Gastroesophageal sphincter (tissue), 4 donors: ENCODE measurements around the gene RAMP2. TPM values are rescaled to one million over a fixed set of nuclear protein-coding genes. Genes with fewer than 3 reads are reported as not detected.
A peak's percentile ranks its signal among the peaks of the same experiment; 100 is the strongest.

Source experiments
- ATAC-seq: fragments of 150-250 bp; one replicate; pipeline ENCODE4 v1.9.1; 2016; ENCODE audit warnings: mild to moderate bottlenecking, moderate library complexity
- H3K27ac ChIP-seq, 4 donors: fragments of 200-600 bp; sonication (generic) in 3 of 4; 1 replicate in 3 of 4; 2 replicates in 1 of 4; pipeline ENCODE4 v1.5.1; 2016 to 2019
- H3K27me3 ChIP-seq: fragments of 200-600 bp; sonication (generic); one replicate; pipeline ENCODE4 v1.5.1; 2019
- H3K36me3 ChIP-seq, 2 donors: fragments of 200-600 bp; sonication (generic); one replicate each; pipeline ENCODE4 v1.5.1; 2019; ENCODE audit warnings: control low read depth in 1 of 2
- H3K4me1 ChIP-seq, 3 donors: fragments of 200-600 bp; sonication (generic); 1 replicate in 2 of 3; 2 replicates in 1 of 3; pipeline ENCODE4 v1.5.1; 2016 to 2019; ENCODE audit warnings: control low read depth in 2 of 3
- H3K4me3 ChIP-seq, 2 donors: fragments of 200-600 bp; sonication (generic); one replicate each; pipeline ENCODE4 v1.5.1; 2019; ENCODE audit warnings: mild to moderate bottlenecking in 1 of 2, moderate library complexity in 1 of 2
- H3K9me3 ChIP-seq, 3 donors: fragments of 200-600 bp; sonication (generic); one replicate each; pipeline ENCODE4 v1.5.1; 2017 to 2019; ENCODE audit warnings: control low read depth in 2 of 3
- EP300 ChIP-seq: sonication (generic); formaldehyde crosslinking; IDR thresholded peaks from one replicate; pipeline ENCODE4 v1.6.1; 2017; ENCODE audit warnings: antibody characterized with exemption, mild to moderate bottlenecking
- POLR2A ChIP-seq, 2 donors: fragments of 450-650 bp; IDR thresholded peaks; one replicate each; pipeline ENCODE4 v1.6.1; 2017; ENCODE audit warnings: antibody characterized with exemption in 2 of 2, mild to moderate bottlenecking in 2 of 2, moderate library complexity in 1 of 2
- POLR2AphosphoS5 ChIP-seq: sonication (generic); formaldehyde crosslinking; IDR thresholded peaks from one replicate; pipeline ENCODE4 v1.6.1; 2017; ENCODE audit warnings: antibody characterized with exemption
- WGBS, 2 donors: methylation state at CpG; one replicate each; pipeline ENCODE4 v1.1.5; 2018; ENCODE audit warnings: low coverage in 1 of 2; 5-methylcytosine and 5-hydroxymethylcytosine counted together
- small RNA-seq, 4 donors: library from RNA; depleted of rRNA; stranded (forward); fragments of <200 nt; gene quantifications; one replicate each; pipeline ENCODE3, GENCODE V24; 2016
- total RNA-seq, 4 donors: library from RNA; depleted of rRNA; stranded (reverse); fragments of >200 nt; gene quantifications; one replicate each; pipeline ENCODE4 v1.1.0, GENCODE V29; 2016
- TF ChIP-seq, protein P1 (sequence below), 4 experiments: fragments of 200-600 bp in 2 of 4; fragments of 450-650 bp in 2 of 4; sonication (generic) in 1 of 4; IDR thresholded peaks; one replicate each; pipeline ENCODE4 v1.5.1; 2017 to 2019; ENCODE audit warnings: antibody characterized with exemption in 4 of 4, mild to moderate bottlenecking in 2 of 4, moderate library complexity in 2 of 4

Gene RAMP2
- total RNA-seq, 4 donors from 2014 or later: 4.0 to 27.4 (median 21.5) TPM

DNA sequence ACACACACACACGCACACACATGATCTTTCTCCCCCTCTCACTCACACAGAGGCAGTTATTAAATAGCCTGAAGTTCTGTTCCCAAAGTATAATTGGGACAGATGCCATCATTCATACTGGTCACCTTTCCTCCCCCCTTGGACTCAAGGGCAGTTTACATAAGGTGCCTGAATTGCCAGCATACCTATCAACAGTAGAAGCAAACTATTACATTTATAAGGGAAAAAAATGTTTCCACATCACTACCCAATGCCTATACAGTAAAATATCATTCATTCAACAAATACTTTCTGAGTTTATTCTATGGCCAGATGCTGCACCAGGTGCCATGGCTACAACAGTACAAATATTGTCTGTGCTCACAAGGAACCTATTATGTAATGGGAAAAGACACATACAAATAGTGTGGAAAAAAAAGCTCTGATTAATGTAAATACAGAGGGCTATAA is 43.9 kb downstream of the RAMP2 start:
- Histone ChIP-seq H3K4me1 (peaks cover 4 to 54% (median 4%) of the 10 kb centered on the region in 3 donors), H3K4me3 (no peak overlapping the region), H3K27ac (peak overlapping the region; percentile 45 to 78 (median 70)), H3K36me3 (no peaks in the 10 kb centered on the region), H3K27me3 (no peaks in the 10 kb centered on the region), H3K9me3 (no peaks in the 10 kb centered on the region)
- WGBS, 2 donors: 0 to 33% methylated on average over 1 of the region's 1 CpG
- ATAC-seq: no peak
- no peak for TF ChIP-seq EP300
- TF ChIP-seq POLR2A (IDR thresholded peaks at IDR 0.05): no peak
- TF ChIP-seq, protein P1, sequence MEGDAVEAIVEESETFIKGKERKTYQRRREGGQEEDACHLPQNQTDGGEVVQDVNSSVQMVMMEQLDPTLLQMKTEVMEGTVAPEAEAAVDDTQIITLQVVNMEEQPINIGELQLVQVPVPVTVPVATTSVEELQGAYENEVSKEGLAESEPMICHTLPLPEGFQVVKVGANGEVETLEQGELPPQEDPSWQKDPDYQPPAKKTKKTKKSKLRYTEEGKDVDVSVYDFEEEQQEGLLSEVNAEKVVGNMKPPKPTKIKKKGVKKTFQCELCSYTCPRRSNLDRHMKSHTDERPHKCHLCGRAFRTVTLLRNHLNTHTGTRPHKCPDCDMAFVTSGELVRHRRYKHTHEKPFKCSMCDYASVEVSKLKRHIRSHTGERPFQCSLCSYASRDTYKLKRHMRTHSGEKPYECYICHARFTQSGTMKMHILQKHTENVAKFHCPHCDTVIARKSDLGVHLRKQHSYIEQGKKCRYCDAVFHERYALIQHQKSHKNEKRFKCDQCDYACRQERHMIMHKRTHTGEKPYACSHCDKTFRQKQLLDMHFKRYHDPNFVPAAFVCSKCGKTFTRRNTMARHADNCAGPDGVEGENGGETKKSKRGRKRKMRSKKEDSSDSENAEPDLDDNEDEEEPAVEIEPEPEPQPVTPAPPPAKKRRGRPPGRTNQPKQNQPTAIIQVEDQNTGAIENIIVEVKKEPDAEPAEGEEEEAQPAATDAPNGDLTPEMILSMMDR (IDR thresholded peaks at IDR 0.05): no peak
- no peak for TF ChIP-seq POLR2AphosphoS5

DNA sequence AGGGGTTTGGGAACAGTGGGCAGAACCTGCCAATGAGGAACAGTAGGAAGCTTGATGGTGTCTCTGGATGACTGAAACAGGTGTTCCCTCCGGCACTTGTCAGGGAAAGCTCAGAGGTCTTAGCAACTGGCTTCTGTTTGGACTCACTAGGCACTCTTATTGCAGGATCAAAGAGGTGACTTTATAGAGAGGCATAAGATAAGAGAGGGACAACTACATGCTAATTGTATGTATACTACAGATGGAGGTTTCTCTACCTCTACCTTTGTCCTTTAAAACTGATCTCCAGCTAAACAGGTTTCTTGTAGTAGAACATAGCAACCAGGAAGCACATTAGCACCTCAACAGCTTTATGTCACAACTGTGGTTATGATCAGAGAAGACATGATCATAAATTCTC is 45.2 kb downstream of the RAMP2 start:
- Histone ChIP-seq H3K4me3 (no peak overlapping the region), H3K27me3 (no peaks in the 10 kb centered on the region), H3K9me3 (no peaks in the 10 kb centered on the region), H3K27ac (peak overlapping the region in 3 of 4 donors; percentile 45 to 78 (median 67)), H3K4me1 (peaks cover 4 to 58% (median 4%) of the 10 kb centered on the region in 3 donors), H3K36me3 (peaks cover 0 to 11% of the 10 kb centered on the region in 2 donors)
- no CpG with 5 or more reads among the region's 1 CpG for WGBS, 2 donors
- ATAC-seq: no peak
- TF ChIP-seq EP300 (no peak), POLR2A (IDR thresholded peaks at IDR 0.05) (no peak), POLR2AphosphoS5 (no peak)
- TF ChIP-seq, protein P1 (IDR thresholded peaks at IDR 0.05): no peak

DNA sequence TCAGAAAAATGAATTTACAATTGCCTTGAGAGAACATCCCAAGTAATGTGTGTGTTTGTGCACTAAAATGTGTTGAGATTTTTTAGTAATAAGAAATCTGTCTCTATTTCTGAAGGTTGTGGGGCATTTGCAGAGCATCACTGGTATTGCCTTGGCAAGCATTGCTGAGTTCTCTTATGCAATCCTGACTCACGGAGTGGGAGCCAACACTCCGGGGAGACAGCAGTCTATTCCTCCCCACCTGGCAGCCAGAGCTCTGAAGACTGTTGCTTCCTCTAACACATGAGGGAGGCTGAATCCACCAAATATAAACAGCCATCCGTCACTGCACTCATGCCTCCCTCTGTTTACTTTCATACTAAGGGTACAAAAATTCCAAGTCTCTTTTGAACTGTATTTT is 48.2 kb downstream of the RAMP2 start:
- TF ChIP-seq POLR2A (IDR thresholded peaks at IDR 0.05) (no peak), POLR2AphosphoS5 (peak; percentile 82)
- Histone ChIP-seq H3K9me3 (no peaks in the 10 kb centered on the region), H3K36me3 (peaks cover 0 to 39% of the 10 kb centered on the region in 2 donors), H3K27me3 (no peaks in the 10 kb centered on the region), H3K4me1 (peaks cover 4 to 47% (median 5%) of the 10 kb centered on the region in 3 donors), H3K4me3 (no peak overlapping the region), H3K27ac (peak overlapping the region; percentile 58 to 78 (median 71))
- 0 to 9% methylated on average over 1 to 3 of the region's 3 CpGs for WGBS, 2 donors
- ATAC-seq: peak; percentile 96

Small RNA genes within 50 kb of the gene (small RNA-seq; reads per million reads assigned to genes)
- 0 reads per million in 4 donors for gene HMGN2P15

Other genes with a start within 250 kb of the RAMP2 start
- gene NAGLU, start 225.0 kb upstream of the RAMP2 start, total RNA-seq: 10 to 100 TPM; 31.9 to 46.9 (median 35.7) TPM
- gene HSD17B1, start 208.3 kb upstream of the RAMP2 start, total RNA-seq: 1 to 10 TPM in 1 of 4 donors, under 1 TPM in 3; 0.39 to 1.4 (median 0.69) TPM
- 10 to 100 TPM; 16.8 to 25.8 (median 19.9) TPM for gene COASY, start 199.1 kb upstream of the RAMP2 start, total RNA-seq
- 10 to 100 TPM; 24.4 to 33.9 (median 26.0) TPM for gene MLX, start 194.1 kb upstream of the RAMP2 start, total RNA-seq
- 1 to 10 TPM; 4.0 to 6.8 (median 4.8) TPM for gene PSMC3IP, start 183.5 kb upstream of the RAMP2 start, total RNA-seq
- 10 to 100 TPM; 50.6 to 65.8 (median 54.4) TPM for gene RETREG3, start 151.9 kb upstream of the RAMP2 start, total RNA-seq
- gene TUBG1, start 151.5 kb upstream of the RAMP2 start, total RNA-seq: 10 to 100 TPM; 21.8 to 56.6 (median 40.6) TPM
- 10 to 100 TPM; 19.7 to 57.3 (median 33.7) TPM for gene TUBG2, start 101.9 kb upstream of the RAMP2 start, total RNA-seq
- 10 to 100 TPM; 13.7 to 40.8 (median 23.4) TPM for gene PLEKHH3, start 84.2 kb upstream of the RAMP2 start, total RNA-seq
- gene CCR10, start 79.4 kb upstream of the RAMP2 start, total RNA-seq: 1 to 10 TPM; 1.0 to 4.6 (median 1.5) TPM
- gene CNTNAP1, start 78.7 kb upstream of the RAMP2 start, total RNA-seq: 10 to 100 TPM in 1 of 4 donors, 1 to 10 TPM in 3; 1.7 to 14.5 (median 9.1) TPM
- 10 to 100 TPM; 57.2 to 90.4 (median 59.7) TPM for gene EZH1, start 16.2 kb upstream of the RAMP2 start, total RNA-seq
- gene VPS25, start 12.2 kb downstream of the RAMP2 start, total RNA-seq: 10 to 100 TPM; 43.1 to 64.0 (median 44.8) TPM
- gene WNK4, start 19.4 kb downstream of the RAMP2 start, total RNA-seq: 1 to 10 TPM in 3 of 4 donors, under 1 TPM in 1; 0.78 to 6.7 (median 1.6) TPM
- gene COA3, start 37.5 kb downstream of the RAMP2 start, total RNA-seq: 10 to 100 TPM; 55.3 to 81.4 (median 66.8) TPM
- under 1 TPM in 3 of 4 donors, not detected in 1; 0.20 to 0.93 (median 0.78) TPM for gene CNTD1, start 37.6 kb downstream of the RAMP2 start, total RNA-seq
- gene BECN1, start 63.1 kb downstream of the RAMP2 start, total RNA-seq: 100 to 1,000 TPM; 143 to 185 (median 155) TPM
- gene PSME3, start 72.2 kb downstream of the RAMP2 start, total RNA-seq: 100 to 1,000 TPM in 1 of 4 donors, 10 to 100 TPM in 3; 60.7 to 109 (median 82.0) TPM
- gene AOC2, start 83.4 kb downstream of the RAMP2 start, total RNA-seq: 1 to 10 TPM in 3 of 4 donors, under 1 TPM in 1; 0.81 to 1.7 (median 1.4) TPM
- gene AOC3, start 90.0 kb downstream of the RAMP2 start, total RNA-seq: 100 to 1,000 TPM in 2 of 4 donors, 10 to 100 TPM in 2; 48.3 to 196 (median 108) TPM
- gene G6PC1, start 139.6 kb downstream of the RAMP2 start, total RNA-seq: not detected
- 10 to 100 TPM; 10.9 to 39.5 (median 26.3) TPM for gene AARSD1, start 203.2 kb downstream of the RAMP2 start, total RNA-seq
- gene PTGES3L, start 218.9 kb downstream of the RAMP2 start, total RNA-seq: 10 to 100 TPM in 2 of 4 donors, 1 to 10 TPM in 2; 5.5 to 19.6 (median 10.1) TPM
- gene RUNDC1, start 219.3 kb downstream of the RAMP2 start, total RNA-seq: 10 to 100 TPM; 16.4 to 20.9 (median 19.4) TPM
- 1,000 to 10,000 TPM in 3 of 4 donors, 100 to 1,000 TPM in 1; 854 to 1,510 (median 1,196) TPM for gene RPL27, start 237.2 kb downstream of the RAMP2 start, total RNA-seq
- gene IFI35, start 245.6 kb downstream of the RAMP2 start, total RNA-seq: 10 to 100 TPM; 17.1 to 27.9 (median 22.9) TPM